IPS-NIHi11 (cell line): ENCODE measurements around the gene MPC1L.
"Not testable (repeated sequence)": the region's sequence is repeated elsewhere in the genome, so short reads cannot be mapped to it uniquely, and the experiment has no call there.

Source experiments
- DNase-seq: peaks from one replicate; pipeline ENCODE4 v3.0.0; 2012; ENCODE audit warnings: mixed read lengths, low spot score

Gene MPC1L

DNA sequence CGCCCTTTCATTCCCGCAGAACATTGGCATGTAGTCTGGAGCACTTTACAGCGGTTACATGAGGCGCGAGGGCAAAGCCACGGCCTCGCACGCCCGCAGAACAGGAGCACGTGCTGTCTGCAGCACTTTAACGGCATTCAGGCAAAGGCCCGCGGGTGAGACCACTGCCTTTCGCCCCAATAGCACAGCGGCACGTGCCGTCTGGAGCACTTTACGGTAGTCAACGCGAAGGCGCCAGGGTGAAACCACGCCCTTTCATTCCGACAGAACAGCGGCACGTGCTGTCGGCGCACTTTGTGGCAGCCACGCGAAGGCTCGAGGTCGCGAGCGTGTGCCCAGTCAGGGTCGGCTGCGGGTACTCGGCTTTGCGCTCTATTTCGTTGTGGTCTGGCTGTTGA lies at the start of gene MPC1L:
Gene MPC1L, plus strand, starts transcription at position 290 of the 398 bp plus-strand sequence. CDS start 138 bp downstream, outside the sequence.
- no peak for DNase-seq

- no peak for DNase-seq
Measured at GRCh38 chrX:40573763-40574162, 49.5 kb upstream of the MPC1L start.

DNA sequence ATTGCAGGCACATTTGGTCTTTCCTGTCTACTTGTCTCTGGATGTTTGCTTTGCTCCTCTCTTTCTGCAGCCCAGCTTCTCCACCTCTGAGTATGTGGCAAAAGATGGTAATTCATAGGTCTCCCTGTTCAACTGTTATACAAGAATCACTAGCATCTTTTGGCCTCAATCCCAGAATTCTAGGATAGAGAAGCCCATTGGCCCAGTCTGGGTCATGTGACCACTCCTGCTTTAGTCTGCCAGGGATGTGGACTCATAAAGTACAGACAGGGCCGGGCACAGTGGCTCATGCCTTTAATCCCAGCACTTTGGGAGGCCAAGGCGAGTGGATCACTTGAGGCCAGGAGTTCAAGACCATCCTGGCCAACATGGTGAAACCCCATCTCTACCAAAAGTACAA lies 47.8 kb upstream of the MPC1L start:
- DNase-seq = not testable (repeated sequence)

- no peak for DNase-seq
Measured at GRCh38 chrX:40576291-40576690, 46.9 kb upstream of the MPC1L start.

DNA sequence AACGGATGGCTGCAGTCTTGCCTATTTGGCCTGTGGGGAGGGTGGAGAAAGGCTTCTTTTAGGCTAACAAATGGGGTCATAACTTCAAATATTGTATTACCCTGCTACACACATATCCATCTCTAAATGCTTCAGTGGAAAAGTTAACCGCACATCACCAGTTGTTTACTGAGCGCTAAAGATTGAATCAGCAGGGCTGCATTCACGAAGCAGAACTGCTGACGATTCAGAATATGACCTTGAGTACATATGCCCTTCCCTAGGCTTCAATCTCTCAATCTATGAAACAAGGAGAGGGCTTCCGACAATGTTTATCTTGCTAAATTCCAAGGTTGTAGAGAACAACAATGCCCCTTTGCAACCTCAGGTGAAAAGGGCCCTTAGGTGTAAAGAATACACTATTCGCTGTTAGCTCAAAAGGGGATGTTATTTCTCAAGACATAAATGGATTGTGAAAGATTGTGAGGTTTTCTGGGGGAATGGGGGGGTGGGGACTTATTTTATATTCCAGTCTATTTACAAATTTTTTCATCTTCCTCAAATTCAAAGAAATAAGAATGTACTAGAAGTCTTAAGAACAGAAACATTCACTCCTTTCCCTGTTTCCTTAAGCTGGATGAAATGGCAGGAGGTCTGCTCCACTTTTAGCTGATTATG lies 45.1 kb upstream of the MPC1L start:
- no peak for DNase-seq

GRCh38 chrX:40579141-40579540 lies 44.1 kb upstream of the MPC1L start:
- DNase-seq = no peak

GRCh38 chrX:40579900-40580536 lies 43.2 kb upstream of the MPC1L start:
- DNase-seq = no peak

GRCh38 chrX:40580537-40581335 lies 42.5 kb upstream of the MPC1L start, which contains the start of gene ATP6AP2:
Gene ATP6AP2 (plus strand): TSS chrX:40580970. CDS start chrX:40581066, 96 bp downstream.
- DNase-seq = peak; percentile 90

GRCh38 chrX:40581336-40581920 lies 41.8 kb upstream of the MPC1L start:
- DNase-seq = no peak

DNA sequence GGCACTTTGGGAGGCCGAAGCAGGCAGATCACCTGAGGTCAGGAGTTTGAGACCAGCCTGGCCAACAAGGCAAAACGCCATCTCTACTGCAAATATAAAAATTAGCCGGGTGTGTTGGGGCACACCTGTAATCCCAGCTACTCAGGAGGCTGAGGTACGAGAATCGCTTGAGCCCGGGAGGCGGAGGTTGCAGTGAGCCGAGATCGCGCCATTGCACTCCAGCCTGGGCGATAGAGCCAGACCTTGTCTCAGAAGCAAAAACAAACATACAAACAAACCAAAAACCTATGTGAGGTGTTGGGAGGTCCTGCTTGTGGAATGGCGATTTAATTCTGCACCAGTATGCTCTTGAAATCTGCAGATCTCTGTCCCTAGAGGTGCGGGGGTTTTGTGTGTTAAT lies 41.0 kb upstream of the MPC1L start:
- not testable (repeated sequence) for DNase-seq

DNA sequence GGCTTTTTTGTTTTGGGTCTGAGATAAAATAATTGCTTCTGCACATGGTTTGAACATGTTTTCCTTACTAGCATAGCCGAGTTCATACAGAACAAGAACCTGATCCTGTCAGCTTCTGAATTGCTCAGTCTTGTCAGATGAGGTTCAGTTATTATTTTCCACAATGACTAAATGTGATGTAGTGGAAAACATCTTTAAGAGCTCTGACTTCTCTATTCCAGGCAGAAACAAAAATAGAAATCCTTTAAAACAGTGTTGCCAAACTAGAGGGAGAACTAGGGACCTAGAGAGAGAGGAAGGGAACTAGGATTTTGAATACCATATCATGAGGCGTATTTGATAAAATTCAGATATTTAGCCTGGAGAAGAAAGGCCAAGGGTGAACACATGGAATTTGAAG lies 40.4 kb upstream of the MPC1L start:
- DNase-seq = no peak

GRCh38 chrX:40587623-40588022 lies 35.6 kb upstream of the MPC1L start:
- not testable (repeated sequence) for DNase-seq

- not testable (repeated sequence) for DNase-seq
Measured at GRCh38 chrX:40589616-40590321, 33.5 kb upstream of the MPC1L start.

GRCh38 chrX:40603446-40603845 lies 19.8 kb upstream of the MPC1L start:
- DNase-seq = no peak

DNA sequence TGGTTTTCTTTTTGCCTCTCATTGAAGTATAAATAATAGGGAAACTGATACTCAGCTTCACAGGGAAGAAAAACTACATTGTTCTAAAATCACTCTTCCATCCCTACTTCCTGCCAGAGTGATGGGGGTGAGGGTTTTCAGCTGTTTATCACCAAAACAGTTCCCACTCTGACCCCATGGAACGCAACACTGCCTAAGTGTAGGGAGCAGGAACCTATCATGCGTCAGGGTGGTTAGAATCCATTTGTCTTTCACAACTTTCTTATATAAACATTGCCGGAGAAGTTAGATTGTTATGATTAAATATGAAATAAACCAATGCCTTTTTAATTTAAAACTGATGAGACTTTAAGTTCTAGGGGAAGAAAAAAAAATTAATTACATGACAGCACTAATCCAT lies 15.8 kb upstream of the MPC1L start:
- no peak for DNase-seq

- no peak for DNase-seq
Measured at GRCh38 chrX:40612511-40612910, 10.7 kb upstream of the MPC1L start.

GRCh38 chrX:40615976-40616375 lies 7.3 kb upstream of the MPC1L start:
- no peak for DNase-seq

GRCh38 chrX:40617566-40617965 lies 5.7 kb upstream of the MPC1L start:
- DNase-seq = no peak

DNA sequence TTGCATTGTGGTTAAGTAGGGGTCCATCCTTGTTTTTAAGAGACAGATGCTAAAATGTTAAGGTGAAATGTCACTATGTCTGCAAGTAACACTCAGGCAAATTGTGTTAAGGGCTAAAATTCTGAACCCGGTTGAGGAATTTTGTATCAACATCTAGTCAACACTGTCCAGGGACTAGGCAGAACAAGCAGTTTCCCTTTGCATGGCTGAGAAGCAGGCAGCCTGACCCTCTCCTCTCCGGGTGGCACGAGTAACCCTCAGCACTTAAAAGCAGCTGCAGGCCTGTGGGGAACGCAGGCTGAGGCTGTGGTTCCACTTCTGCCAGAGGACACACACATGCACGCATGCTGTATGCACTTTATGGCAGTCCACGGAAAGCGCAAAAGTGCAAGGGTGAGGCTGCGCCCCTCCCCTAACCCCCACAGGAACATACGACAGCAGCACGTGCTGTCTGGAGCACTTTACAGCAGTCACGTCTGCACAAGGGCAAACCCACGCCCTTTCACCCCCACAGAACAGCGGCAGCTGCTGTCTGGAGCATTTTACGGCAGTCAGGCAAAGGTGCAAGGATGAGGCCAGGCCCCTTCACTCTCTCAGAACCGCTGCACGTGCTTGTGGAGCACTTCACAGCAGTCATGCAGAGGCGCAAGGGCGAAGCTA lies 619 bp upstream of the MPC1L start:
- DNase-seq = no peak

- no peak for DNase-seq
Measured at GRCh38 chrX:40623665-40624064, 437 bp downstream of the MPC1L start.

GRCh38 chrX:40625294-40625693 lies 2.1 kb downstream of the MPC1L start:
- no peak for DNase-seq
